GM21825 (cell line): ENCODE measurements around the gene FAM168A.
"Not testable (repeated sequence)": the region's sequence is repeated elsewhere in the genome, so short reads cannot be mapped to it uniquely, and the experiment has no call there.

Source experiments
- ATAC-seq: cut with Tn5 transposase; IDR thresholded peaks from one replicate; pipeline ENCODE4 v1.9.1; 2021; ENCODE audit warnings: mild to moderate bottlenecking, moderate library complexity; ENCODE audit not compliant: unreplicated experiment

The FAM168A gene

GRCh38 chr11:73596547-73596946 lies 1.4 kb downstream of the FAM168A start:
- no peak for ATAC-seq

GRCh38 chr11:73592640-73593039 lies 5.3 kb downstream of the FAM168A start:
- no peak for ATAC-seq

GRCh38 chr11:73591743-73592142 lies 6.2 kb downstream of the FAM168A start:
- no peak for ATAC-seq

DNA sequence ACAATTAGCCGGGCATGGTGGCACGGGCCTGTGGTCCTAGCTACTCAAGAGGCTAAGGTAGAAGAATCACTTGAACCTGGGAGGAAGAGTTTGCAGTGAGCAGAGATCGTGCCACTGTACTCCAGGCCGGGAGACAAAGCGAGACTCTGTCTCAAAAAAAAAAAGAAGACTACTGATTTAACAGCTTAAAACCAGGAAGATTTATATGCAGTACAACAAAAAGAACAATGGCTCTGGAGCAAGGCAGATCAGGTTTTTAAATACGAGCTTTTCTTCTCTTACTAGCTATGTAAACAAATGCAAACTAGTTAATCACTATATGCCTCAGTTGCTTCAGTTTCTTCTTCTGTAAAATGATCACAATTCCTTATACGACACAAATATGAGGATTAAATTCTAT lies 6.9 kb downstream of the FAM168A start:
- no peak for ATAC-seq

GRCh38 chr11:73586791-73587190 lies 11.1 kb downstream of the FAM168A start:
- ATAC-seq = no peak

DNA sequence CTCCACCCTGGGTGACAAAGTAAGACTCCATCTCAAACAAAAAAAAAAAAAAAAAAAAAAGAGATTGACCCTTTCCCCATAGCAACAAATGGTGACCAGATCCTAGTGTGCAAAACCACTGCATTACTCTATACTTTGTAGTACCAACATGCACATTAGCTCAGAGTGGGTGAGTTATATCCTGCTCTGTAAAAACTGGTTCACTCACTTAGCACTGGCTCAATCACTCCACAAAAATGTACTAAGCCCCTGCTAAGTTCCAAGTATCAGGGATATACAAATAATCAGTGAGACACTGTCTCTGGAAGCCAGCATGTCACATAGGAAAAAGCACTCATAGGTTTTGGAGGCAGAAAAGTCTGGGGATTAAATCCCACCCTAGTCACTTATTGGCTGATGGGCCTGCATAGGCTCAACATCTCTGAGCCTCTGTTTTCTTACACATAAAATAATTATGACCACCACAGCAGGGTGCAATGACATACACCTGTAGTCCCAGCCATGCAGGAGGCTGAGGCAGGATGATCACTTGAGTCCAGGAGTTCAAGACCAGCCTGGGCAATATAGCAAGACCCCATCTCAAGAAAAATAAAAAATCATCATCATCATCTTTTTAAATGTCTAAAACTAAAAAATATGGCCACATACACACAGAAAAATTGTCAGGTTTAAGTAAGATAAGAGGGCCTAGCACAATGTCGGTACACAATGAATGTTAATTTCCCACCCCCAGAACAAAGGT lies 11.9 kb downstream of the FAM168A start:
- no peak for ATAC-seq

DNA sequence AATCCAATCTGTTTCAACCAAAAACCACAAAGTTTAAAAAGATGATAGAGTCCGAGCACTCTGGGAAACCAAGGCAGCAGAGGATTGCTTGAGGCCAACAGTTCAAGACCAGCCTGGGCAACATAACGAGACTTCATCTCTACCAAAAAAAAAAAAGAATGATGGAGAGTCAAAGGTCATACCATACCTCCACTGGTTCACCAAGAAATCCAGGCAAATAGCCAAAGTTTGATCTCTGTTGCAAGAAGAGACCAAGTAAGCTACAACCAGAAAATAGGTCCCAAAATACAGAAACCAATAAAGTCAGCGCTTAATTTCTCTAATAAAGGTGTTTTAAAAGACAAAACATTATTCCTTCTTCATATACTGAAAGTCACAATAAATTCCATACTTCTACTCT lies 13.1 kb downstream of the FAM168A start:
- no peak for ATAC-seq

GRCh38 chr11:73582653-73583052 lies 15.3 kb downstream of the FAM168A start:
- no peak for ATAC-seq

DNA sequence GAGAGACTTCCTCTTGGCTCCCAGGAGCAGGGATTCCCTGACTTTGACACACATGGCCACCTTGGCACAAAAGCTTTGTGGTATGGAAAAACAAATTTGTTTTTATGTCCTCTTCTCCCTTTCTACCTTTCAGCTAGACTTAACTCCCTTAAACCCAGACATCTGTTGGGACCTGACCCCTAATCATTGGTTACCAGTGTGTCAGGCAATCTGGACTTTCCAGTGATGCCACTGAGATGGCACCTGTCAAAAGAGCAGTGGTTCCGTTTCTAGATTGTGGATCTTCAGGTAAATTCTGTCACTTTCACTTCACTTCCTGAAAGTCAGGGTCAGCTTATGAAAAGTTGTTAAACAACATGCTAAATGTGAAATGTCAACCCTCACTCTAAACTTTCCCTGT lies 17.2 kb downstream of the FAM168A start:
- not testable (repeated sequence) for ATAC-seq

DNA sequence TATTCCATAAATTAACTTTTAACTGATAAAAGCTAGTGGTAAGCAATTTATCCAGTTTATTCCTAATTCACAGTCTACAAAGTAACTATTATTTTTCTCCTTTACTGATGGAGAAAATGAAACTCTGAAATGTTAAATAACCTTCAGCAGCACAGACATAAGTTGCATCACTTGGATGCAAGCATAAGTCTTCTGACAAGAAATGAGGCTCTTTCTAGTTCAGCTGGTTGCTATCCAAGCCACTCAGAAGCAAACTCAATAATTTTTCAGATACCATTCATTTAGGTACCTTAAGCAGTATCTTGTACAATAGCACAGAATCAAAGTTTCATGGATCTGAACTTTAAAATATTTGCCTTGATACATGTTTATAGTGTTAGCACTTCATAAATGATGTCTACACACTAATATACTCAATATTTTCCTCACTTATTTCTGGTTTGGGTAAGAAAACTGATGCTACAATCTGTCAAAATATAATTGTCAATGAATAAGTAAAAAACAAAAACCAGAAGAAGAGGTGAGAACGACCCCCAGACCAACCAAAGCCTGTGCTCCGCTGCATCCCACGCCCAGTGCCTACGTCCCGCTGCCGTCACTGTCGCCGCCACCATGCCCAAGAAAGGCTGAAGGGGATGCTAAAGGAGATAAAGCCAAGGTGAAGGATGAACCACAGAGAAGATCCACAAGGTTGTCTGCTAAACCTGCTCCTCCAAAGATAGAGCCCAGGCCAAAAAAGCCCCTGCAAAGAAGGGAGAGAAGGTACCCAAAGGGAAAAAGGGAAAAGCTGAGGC lies 18.1 kb downstream of the FAM168A start:
- no peak for ATAC-seq

- no peak for ATAC-seq
Observed at GRCh38 chr11:73578592-73579185, 19.2 kb downstream of the FAM168A start.

DNA sequence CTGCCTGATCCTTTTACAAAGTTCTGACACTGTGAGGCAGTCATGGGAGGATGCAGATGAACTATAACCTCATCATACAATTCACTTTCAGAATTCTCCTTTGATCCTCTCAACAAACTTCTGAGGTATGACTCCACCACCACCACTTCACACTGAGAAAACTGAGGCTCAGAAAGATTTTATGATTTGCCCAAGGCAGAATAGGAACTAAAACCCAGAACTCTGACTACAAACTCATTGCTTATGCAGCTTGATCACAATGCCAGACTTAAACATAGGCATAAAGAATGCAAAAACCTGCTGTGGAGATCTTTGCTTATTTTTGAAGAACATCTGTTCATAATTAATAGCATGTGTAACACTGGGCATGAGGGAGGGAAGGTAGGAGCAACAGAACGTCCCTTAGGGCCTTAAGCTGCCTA lies 20.4 kb downstream of the FAM168A start:
- ATAC-seq = no peak

GRCh38 chr11:73576185-73576614 lies 21.7 kb downstream of the FAM168A start:
- ATAC-seq = no peak

GRCh38 chr11:73571982-73572381 lies 25.9 kb downstream of the FAM168A start:
- ATAC-seq = not testable (repeated sequence)

- ATAC-seq = no peak
Observed at GRCh38 chr11:73570415-73571114, 27.3 kb downstream of the FAM168A start.

DNA sequence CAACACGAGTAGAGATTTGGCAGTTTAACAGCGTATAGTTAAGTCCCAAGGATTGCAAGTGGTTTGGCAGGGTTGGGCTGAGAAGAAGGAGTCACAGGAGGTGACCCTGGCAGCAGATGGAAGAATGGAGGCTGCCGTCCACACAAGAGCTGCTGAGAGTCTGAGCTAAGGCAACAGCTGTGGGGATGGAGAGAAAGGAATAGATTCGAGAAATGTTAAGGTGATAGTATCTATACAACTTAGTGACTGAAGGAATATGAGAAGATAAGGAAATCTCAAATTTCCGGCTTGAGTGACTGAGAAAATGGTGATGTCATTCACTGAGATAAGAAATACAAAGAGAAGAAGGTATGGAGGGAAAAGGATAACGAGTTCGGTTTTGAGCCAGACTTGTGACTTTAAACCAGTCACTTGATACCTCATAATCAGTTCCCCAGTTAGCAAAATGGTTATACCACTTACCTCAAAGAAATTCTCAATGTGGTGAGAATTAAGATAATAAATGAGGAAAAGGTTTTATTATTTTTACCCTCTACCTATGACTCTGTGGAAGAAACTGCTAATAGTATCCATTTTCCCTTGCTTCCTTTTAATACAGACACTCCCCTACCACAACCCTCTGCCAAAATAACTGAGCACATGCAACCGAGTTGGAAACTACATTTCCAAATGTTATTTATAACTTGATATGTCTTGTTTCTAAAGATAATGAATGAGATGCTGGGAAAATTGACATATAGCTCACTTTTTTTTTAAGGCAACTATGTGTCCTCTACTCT lies 30.7 kb downstream of the FAM168A start:
- ATAC-seq = no peak

- ATAC-seq = no peak
Observed at GRCh38 chr11:73566422-73566821, 31.5 kb downstream of the FAM168A start.

DNA sequence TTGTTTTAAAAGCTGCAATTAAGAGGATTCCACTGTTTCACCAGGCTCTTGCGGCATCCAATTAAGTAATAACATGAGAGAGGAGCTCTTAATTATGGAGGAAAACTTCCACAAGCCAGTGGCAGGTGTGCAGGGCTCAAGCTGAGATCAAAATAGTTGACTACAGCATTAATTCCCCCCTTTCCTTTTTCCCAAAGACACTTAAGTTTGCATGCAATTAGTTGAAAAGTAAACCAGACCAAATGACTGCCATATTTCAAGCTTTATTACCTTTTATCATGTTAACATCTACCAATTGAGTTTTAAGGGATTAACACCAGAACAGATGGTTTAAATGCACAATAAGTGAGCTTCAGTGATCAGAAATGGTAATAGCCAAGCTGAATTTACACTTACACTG lies 32.1 kb downstream of the FAM168A start:
- ATAC-seq = no peak

GRCh38 chr11:73564903-73565302 lies 33.0 kb downstream of the FAM168A start:
- no peak for ATAC-seq

GRCh38 chr11:73563539-73564200 lies 34.2 kb downstream of the FAM168A start:
- ATAC-seq = no peak
